ENCODE measurements around the gene NTRK3.
"Not testable (repeated sequence)": the region's sequence is repeated elsewhere in the genome, so short reads cannot be mapped to it uniquely, and the experiment has no call there.

NTRK3 gene

DNA sequence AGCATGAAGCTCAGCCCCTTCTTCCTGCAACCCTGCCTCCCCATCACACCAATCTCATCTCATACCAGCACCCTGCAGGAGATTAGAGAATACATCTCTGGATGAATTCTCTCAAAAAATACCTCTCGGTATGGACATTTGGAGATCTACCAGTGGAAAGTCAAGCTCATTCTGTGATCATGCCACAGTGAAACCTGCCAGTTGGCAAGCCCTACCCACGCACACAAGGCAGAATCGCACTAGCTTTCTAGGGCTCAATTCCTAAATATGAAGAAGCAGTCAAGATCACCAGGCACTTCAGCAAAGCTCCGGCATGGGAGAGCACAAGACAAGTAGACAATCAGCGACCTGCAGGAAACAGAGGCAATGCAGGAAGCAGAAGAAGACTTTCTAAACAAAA lies 221.2 kb downstream of the NTRK3 start:
- DNase-seq (ENCODE audit: low spot score), result no peak
- TF ChIP-seq, protein P1, sequence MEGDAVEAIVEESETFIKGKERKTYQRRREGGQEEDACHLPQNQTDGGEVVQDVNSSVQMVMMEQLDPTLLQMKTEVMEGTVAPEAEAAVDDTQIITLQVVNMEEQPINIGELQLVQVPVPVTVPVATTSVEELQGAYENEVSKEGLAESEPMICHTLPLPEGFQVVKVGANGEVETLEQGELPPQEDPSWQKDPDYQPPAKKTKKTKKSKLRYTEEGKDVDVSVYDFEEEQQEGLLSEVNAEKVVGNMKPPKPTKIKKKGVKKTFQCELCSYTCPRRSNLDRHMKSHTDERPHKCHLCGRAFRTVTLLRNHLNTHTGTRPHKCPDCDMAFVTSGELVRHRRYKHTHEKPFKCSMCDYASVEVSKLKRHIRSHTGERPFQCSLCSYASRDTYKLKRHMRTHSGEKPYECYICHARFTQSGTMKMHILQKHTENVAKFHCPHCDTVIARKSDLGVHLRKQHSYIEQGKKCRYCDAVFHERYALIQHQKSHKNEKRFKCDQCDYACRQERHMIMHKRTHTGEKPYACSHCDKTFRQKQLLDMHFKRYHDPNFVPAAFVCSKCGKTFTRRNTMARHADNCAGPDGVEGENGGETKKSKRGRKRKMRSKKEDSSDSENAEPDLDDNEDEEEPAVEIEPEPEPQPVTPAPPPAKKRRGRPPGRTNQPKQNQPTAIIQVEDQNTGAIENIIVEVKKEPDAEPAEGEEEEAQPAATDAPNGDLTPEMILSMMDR (IDR thresholded peaks at IDR 0.05; ENCODE audit: extremely low read depth, missing control alignments), result no peak

DNA sequence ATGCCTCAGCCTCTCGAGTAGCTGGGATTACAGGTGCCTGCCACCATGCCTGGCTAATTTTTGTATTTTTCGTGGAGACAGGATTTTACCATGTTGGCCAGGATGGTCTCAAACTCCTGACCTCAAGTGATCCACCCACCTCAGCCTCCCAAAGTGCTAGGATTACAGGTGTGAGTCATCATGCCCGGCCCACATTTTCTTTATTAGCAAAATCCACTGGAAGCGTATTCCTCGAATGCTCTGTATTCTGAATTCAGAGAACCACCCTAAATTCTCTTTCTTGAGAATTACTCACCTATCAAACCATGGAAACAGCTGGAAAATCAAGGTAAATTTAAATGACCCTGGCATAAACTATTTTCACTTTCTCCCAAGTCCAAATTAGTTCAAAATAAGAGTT lies 223.1 kb downstream of the NTRK3 start:
- not testable (repeated sequence) for DNase-seq (ENCODE audit: low spot score)

DNA sequence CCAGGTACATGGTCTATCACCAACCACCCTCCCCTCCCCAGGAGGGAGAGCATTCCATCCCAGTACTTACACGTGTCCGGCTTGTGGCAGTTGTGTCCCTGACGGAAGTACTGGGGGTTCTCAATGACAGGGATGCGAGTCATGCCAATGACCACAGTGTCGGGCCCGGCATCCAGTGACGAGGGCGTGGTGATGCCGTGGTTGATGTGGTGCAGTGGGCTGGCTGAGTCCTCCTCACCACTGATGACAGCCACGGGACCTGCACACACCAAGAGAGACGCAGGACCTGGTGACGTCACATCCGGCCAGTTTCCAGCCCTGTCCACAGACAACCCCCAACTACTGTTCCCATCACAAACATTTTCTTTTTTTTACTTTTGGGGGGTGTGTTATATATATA lies 223.8 kb downstream of the NTRK3 start:
- DNase-seq (ENCODE audit: low spot score), result no peak
- TF ChIP-seq, protein P1 (IDR thresholded peaks at IDR 0.05; ENCODE audit: extremely low read depth, missing control alignments), result no peak

DNA sequence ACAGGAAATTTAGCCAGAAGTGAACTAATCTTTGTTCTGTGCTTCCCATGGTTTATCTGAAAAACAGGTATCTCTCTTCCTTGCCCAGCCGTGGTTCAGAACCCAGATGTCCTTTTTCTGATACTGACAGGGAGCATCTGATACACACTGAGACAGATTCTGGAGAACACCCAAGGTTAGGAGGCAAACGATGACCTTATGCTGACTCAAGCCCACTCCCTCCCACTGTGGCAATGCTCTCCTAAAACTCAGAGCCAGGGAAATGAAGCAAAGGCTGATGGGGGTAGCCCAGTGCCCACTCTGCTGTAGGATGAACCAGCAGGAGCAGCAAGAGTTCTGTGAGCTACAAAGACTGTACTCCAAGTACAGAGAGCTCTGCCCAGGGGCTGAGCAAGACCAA lies 225.1 kb downstream of the NTRK3 start:
- TF ChIP-seq, protein P1 (IDR thresholded peaks at IDR 0.05; ENCODE audit: extremely low read depth, missing control alignments), result no peak
- no peak for DNase-seq (ENCODE audit: low spot score)

GRCh38 chr15:88029696-88030095 lies 226.8 kb downstream of the NTRK3 start:
- TF ChIP-seq, protein P1 (IDR thresholded peaks at IDR 0.05; ENCODE audit: extremely low read depth, missing control alignments), result no peak
- no peak for DNase-seq (ENCODE audit: low spot score)

DNA sequence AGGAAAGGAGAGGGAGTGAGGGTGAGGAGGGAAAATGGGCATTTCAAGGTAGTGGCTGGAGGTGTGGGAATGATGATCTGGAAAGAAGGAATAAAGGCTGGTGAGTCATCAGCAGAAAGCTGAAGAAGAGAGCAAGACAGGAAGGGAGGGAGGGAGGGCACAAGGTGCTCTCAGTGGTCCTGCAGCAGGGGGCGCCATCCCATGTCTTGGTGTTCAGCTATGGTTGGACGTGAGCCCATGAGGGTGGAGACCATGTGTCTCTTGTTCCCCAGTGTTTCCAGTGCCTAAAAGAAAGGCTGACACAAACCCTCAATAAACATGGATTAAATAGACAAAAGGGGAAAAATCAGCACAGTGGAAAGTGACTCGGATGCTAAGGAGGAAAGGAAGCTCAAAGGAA lies 228.5 kb downstream of the NTRK3 start:
- TF ChIP-seq, protein P1 (IDR thresholded peaks at IDR 0.05; ENCODE audit: extremely low read depth, missing control alignments), result no peak
- DNase-seq (ENCODE audit: low spot score), result no peak

DNA sequence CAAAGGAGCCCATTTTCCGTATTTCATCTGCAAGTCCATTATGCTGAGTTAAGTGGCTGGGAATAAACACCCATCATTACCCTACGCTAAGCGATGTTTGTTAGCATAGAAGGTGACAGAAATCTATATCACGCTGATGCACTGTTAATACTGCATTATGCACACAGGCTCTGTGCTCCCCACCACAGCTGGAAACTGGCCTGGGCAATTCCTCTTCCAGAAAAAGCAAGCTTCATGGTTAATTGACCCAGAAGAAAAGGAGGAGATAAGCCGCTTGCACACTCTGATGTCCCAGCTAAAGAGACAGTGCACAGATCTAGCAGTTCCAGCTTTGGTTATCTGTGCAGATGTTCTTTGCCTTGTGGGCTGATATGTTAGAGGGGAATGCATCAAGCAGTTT lies 232.6 kb downstream of the NTRK3 start:
- DNase-seq (ENCODE audit: low spot score), result no peak
- TF ChIP-seq, protein P1 (IDR thresholded peaks at IDR 0.05; ENCODE audit: extremely low read depth, missing control alignments), result no peak

DNA sequence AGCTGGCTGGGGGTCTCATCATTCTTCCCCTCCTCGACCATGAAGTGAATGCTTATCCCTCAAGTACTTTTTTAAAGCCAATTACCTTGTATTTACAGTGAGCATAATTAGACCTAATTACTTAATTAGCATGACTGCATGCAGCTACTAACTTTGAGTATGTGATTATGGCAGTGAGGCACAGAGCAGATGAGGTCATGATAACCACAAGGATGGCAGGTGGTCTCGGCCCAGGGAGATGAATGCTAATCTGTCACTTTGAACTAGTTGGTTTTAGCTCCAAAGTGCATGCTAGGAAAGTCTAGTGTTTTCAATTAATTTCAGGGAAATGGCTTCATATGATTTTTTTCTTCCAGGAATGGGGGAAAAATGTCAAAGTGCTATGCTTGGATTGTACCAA lies 233.8 kb downstream of the NTRK3 start:
- DNase-seq (ENCODE audit: low spot score), result no peak

More for the DNA sequence above, 233.8 kb downstream of the NTRK3 start:
- TF ChIP-seq, protein P1 (IDR thresholded peaks at IDR 0.05; ENCODE audit: extremely low read depth, missing control alignments), result no peak
